IPS-20b (cell line): Measurements from ENCODE around the gene CSKMT.
A peak's percentile ranks its signal among the peaks of the same experiment; 100 is the strongest.
"Not testable (repeated sequence)": the region's sequence is repeated elsewhere in the genome, so short reads cannot be mapped to it uniquely, and the experiment has no call there.

Source experiments
- H3K27ac ChIP-seq: one replicate; pipeline ENCODE4 v1.5.1; 2013; ENCODE audit warnings: low read length
- H3K27me3 ChIP-seq: 2 replicates; pipeline ENCODE4 v1.6.1; 2013; ENCODE audit warnings: mild to moderate bottlenecking, low read length, inconsistent platforms; ENCODE audit not compliant: insufficient read depth
- H3K36me3 ChIP-seq: 2 replicates; pipeline ENCODE4 v1.6.1; 2013; ENCODE audit warnings: low read depth, mild to moderate bottlenecking, inconsistent platforms, low read length, moderate library complexity; ENCODE audit not compliant: insufficient read depth
- H3K4me1 ChIP-seq: 2 replicates; pipeline ENCODE4 v1.6.1; 2013; ENCODE audit warnings: mild to moderate bottlenecking, control low read depth, inconsistent platforms, low read length, moderate library complexity; ENCODE audit not compliant: insufficient read depth
- H3K4me3 ChIP-seq: 2 replicates; pipeline ENCODE4 v1.5.1; 2013; ENCODE audit warnings: mild to moderate bottlenecking, low read length, inconsistent platforms
- H3K9ac ChIP-seq: 2 replicates; pipeline ENCODE4 v1.6.1; 2013; ENCODE audit warnings: low read depth, mild to moderate bottlenecking, inconsistent platforms, low read length, moderate library complexity
- H3K9me3 ChIP-seq: 2 replicates; pipeline ENCODE4 v1.6.1; 2013; ENCODE audit warnings: mild to moderate bottlenecking, low read depth, low read length, inconsistent platforms; ENCODE audit not compliant: insufficient read depth

Gene CSKMT

GRCh38 chr11:62694455-62695167, 29.5 kb downstream of the CSKMT start:
- peak overlapping the region; percentile 49 for H3K27ac ChIP-seq
- H3K4me3 ChIP-seq, result no peak overlapping the region
- H3K9me3 ChIP-seq, result no peaks in the 10 kb centered on the region
- H3K4me1 ChIP-seq, result no peaks in the 10 kb centered on the region
- no peak overlapping the region for H3K9ac ChIP-seq
- H3K36me3 ChIP-seq, result peaks cover 38% of the 10 kb centered on the region
- H3K27me3 ChIP-seq, result no peaks in the 10 kb centered on the region

GRCh38 chr11:62702246-62702645, 37.1 kb downstream of the CSKMT start:
- Histone ChIP-seq H3K36me3 (peaks cover 25% of the 10 kb centered on the region), H3K4me3 (no peak overlapping the region), H3K9ac (no peak overlapping the region), H3K4me1 (peaks cover 3% of the 10 kb centered on the region; the same call in 1 of the 2 replicates), H3K9me3 (no peaks in the 10 kb centered on the region), H3K27ac (no peak overlapping the region), H3K27me3 (no peaks in the 10 kb centered on the region)

- peaks cover 25% of the 10 kb centered on the region for H3K36me3 ChIP-seq
- H3K4me1 ChIP-seq, result peaks cover 17% of the 10 kb centered on the region; the same call in 1 of the 2 replicates
- not testable (repeated sequence) for H3K9me3 ChIP-seq, H3K27me3 ChIP-seq, H3K9ac ChIP-seq, H3K27ac ChIP-seq, H3K4me3 ChIP-seq
These were observed 38.8 kb downstream of the CSKMT start for GRCh38 chr11:62703921-62704320.

- Histone ChIP-seq H3K27me3 (no peaks in the 10 kb centered on the region), H3K36me3 (peaks cover 29% of the 10 kb centered on the region), H3K4me3 (peak overlapping the region; percentile 88), H3K27ac (no peak overlapping the region), H3K4me1 (peaks cover 21% of the 10 kb centered on the region; the same call in 1 of the 2 replicates), H3K9ac (peak overlapping the region; percentile 91), H3K9me3 (no peaks in the 10 kb centered on the region)
These were observed 40.3 kb downstream of the CSKMT start for GRCh38 chr11:62705413-62705812.

- H3K9me3 ChIP-seq, result no peaks in the 10 kb centered on the region
- H3K4me3 ChIP-seq, result peak overlapping the region; percentile 88
- H3K27me3 ChIP-seq, result no peaks in the 10 kb centered on the region
- H3K36me3 ChIP-seq, result peaks cover 30% of the 10 kb centered on the region
- peaks cover 24% of the 10 kb centered on the region; the same call in 1 of the 2 replicates for H3K4me1 ChIP-seq
- peak overlapping the region; percentile 41 for H3K27ac ChIP-seq
- peak overlapping the region; percentile 91 for H3K9ac ChIP-seq
These were observed 41.1 kb downstream of the CSKMT start for GRCh38 chr11:62705880-62706849.

- Histone ChIP-seq H3K4me1 (peaks cover 24% of the 10 kb centered on the region; the same call in 1 of the 2 replicates), H3K9ac (peak overlapping the region; percentile 87; the same call in 1 of the 2 replicates), H3K27ac (peak overlapping the region; percentile 41), H3K4me3 (peak overlapping the region; percentile 88), H3K36me3 (peaks cover 31% of the 10 kb centered on the region), H3K9me3 (no peaks in the 10 kb centered on the region), H3K27me3 (no peaks in the 10 kb centered on the region)
These were observed 41.7 kb downstream of the CSKMT start for GRCh38 chr11:62706850-62707247.

- Histone ChIP-seq H3K9ac (peak within 1 kb of the TSS; percentile 88; the same call in 1 of the 2 replicates), H3K27me3 (no peaks in the 10 kb centered on the region), H3K36me3 (peaks cover 30% of the 10 kb centered on the region), H3K4me1 (peaks cover 24% of the 10 kb centered on the region; the same call in 1 of the 2 replicates), H3K9me3 (no peaks in the 10 kb centered on the region), H3K4me3 (peak within 1 kb of the TSS; percentile 93), H3K27ac (peak within 1 kb of the TSS; percentile 98)
These were observed 42.3 kb downstream of the CSKMT start, which contains the start of the genes BSCL2 and GNG3 for GRCh38 chr11:62707277-62707861. Gene BSCL2 (minus strand): TSS chr11:62707424. CDS start chr11:62707195, 229 bp downstream. Gene GNG3 (plus strand): TSS chr11:62707676. CDS start chr11:62708296, 620 bp downstream.

GRCh38 chr11:62708392-62708791, 43.3 kb downstream of the CSKMT start:
- Histone ChIP-seq H3K4me1 (peaks cover 24% of the 10 kb centered on the region; the same call in 1 of the 2 replicates), H3K27me3 (no peaks in the 10 kb centered on the region), H3K9ac (peak overlapping the region; percentile 88), H3K4me3 (peak overlapping the region; percentile 93), H3K9me3 (no peaks in the 10 kb centered on the region), H3K36me3 (peaks cover 38% of the 10 kb centered on the region), H3K27ac (peak overlapping the region; percentile 98)

GRCh38 chr11:62708793-62709192, 43.7 kb downstream of the CSKMT start:
- Histone ChIP-seq H3K27me3 (no peaks in the 10 kb centered on the region), H3K4me3 (peak overlapping the region; percentile 93), H3K36me3 (peaks cover 42% of the 10 kb centered on the region), H3K27ac (peak overlapping the region; percentile 98), H3K4me1 (peaks cover 24% of the 10 kb centered on the region; the same call in 1 of the 2 replicates), H3K9me3 (no peaks in the 10 kb centered on the region), H3K9ac (peak overlapping the region; percentile 88)

GRCh38 chr11:62709247-62710000, 44.3 kb downstream of the CSKMT start:
- H3K27ac ChIP-seq, result peak overlapping the region; percentile 98
- no peaks in the 10 kb centered on the region for H3K9me3 ChIP-seq
- no peaks in the 10 kb centered on the region for H3K27me3 ChIP-seq
- H3K4me1 ChIP-seq, result peaks cover 25% of the 10 kb centered on the region; the same call in 1 of the 2 replicates
- peaks cover 48% of the 10 kb centered on the region for H3K36me3 ChIP-seq
- peak overlapping the region; percentile 93 for H3K4me3 ChIP-seq
- peak overlapping the region; percentile 88 for H3K9ac ChIP-seq
